GM23338 (cell line): ENCODE results near the gene EDARADD. TPM values are rescaled to one million over a fixed set of nuclear protein-coding genes. Genes with fewer than 3 reads are reported as not detected.
"Not testable (repeated sequence)": the region's sequence is repeated elsewhere in the genome, so short reads cannot be mapped to it uniquely, and the experiment has no call there.

Source experiments
- ATAC-seq: fragments of 200-7000 bp; cut with Tn5 transposase; 3 replicates; pipeline ENCODE4 v1.9.1; 2020
- DNase-seq: peaks from one replicate; pipeline ENCODE4 v3.0.0-alpha.2; 2015; ENCODE audit warnings: low spot score
- H2AFZ ChIP-seq: fragments of 200-600 bp; sonication (generic); 2 replicates; pipeline ENCODE4 v1.8.0; 2016; ENCODE audit warnings: antibody characterized with exemption, mild to moderate bottlenecking, moderate library complexity
- H3F3A ChIP-seq: fragments of 200-600 bp; sonication (generic); replicated peaks from 2 replicates; pipeline ENCODE4 v1.8.0; 2017; ENCODE audit warnings: antibody characterized with exemption, mixed run types, low read depth
- H3K27ac ChIP-seq: fragments of 200-600 bp; sonication (generic); 2 replicates; pipeline ENCODE4 v1.6.1; 2016; ENCODE audit warnings: low read depth
- H3K27me3 ChIP-seq: fragments of 200-600 bp; sonication (generic); 2 replicates; pipeline ENCODE4 v1.8.0; 2016; ENCODE audit warnings: mild to moderate bottlenecking, mixed run types, moderate library complexity; ENCODE audit not compliant: insufficient read depth
- H3K36me3 ChIP-seq: fragments of 200-600 bp; sonication (generic); 2 replicates; pipeline ENCODE4 v1.8.0; 2016; ENCODE audit warnings: mild to moderate bottlenecking; ENCODE audit not compliant: insufficient read depth
- H3K4me1 ChIP-seq: fragments of 200-600 bp; sonication (generic); 2 replicates; pipeline ENCODE4 v1.8.0; 2016; ENCODE audit warnings: mild to moderate bottlenecking, moderate library complexity; ENCODE audit not compliant: insufficient read depth
- H3K4me2 ChIP-seq: fragments of 200-600 bp; sonication (generic); 2 replicates; pipeline ENCODE4 v1.7.1; 2017; ENCODE audit warnings: mixed run types
- H3K4me3 ChIP-seq: fragments of 200-600 bp; sonication (generic); 2 replicates; pipeline ENCODE4 v1.6.1; 2016; ENCODE audit warnings: mixed run types
- H3K79me2 ChIP-seq: fragments of 200-600 bp; sonication (generic); replicated peaks from 2 replicates; pipeline ENCODE4 v1.8.0; 2017; ENCODE audit warnings: mild to moderate bottlenecking; ENCODE audit not compliant: insufficient read depth
- H3K9me2 ChIP-seq: fragments of 200-600 bp; sonication (generic); 2 replicates; pipeline ENCODE4 v1.8.0; 2017; ENCODE audit not compliant: insufficient read depth
- H4K20me1 ChIP-seq: fragments of 200-600 bp; sonication (generic); replicated peaks from 2 replicates; pipeline ENCODE4 v1.8.0; 2017; ENCODE audit warnings: mild to moderate bottlenecking; ENCODE audit not compliant: insufficient read depth
- H3K27ac Mint-ChIP-seq: 2 replicates; pipeline ENCODE4 v1.8.0; 2020; ENCODE audit warnings: inconsistent platforms, mild to moderate bottlenecking, moderate library complexity, mixed read lengths
- H3K27me3 Mint-ChIP-seq: 3 replicates; pipeline ENCODE4 v1.8.0; 2022; ENCODE audit warnings: low read depth, mild to moderate bottlenecking, moderate library complexity, mixed read lengths, inconsistent platforms; ENCODE audit not compliant: insufficient read depth, poor library complexity
- H3K36me3 Mint-ChIP-seq: 3 replicates; pipeline ENCODE4 v1.8.0; 2021; ENCODE audit warnings: low read depth, mild to moderate bottlenecking, inconsistent platforms, moderate library complexity, mixed read lengths
- H3K4me1 Mint-ChIP-seq: 3 replicates; pipeline ENCODE4 v1.8.0; 2020; ENCODE audit warnings: mild to moderate bottlenecking, inconsistent platforms, mixed read lengths
- H3K4me3 Mint-ChIP-seq: 3 replicates; pipeline ENCODE4 v1.8.0; 2021; ENCODE audit warnings: moderate library complexity, mild to moderate bottlenecking, inconsistent platforms, mixed read lengths
- H3K9me3 Mint-ChIP-seq: 3 replicates; pipeline ENCODE4 v1.8.0; 2020; ENCODE audit warnings: moderate library complexity, mild to moderate bottlenecking, inconsistent platforms, mixed read lengths
- CREB1 ChIP-seq: fragments of 250-450 bp; sonication (Bioruptor Pico); IDR thresholded peaks from 2 replicates; pipeline ENCODE4 v1.5.0; 2020; ENCODE audit warnings: low read depth, mild to moderate bottlenecking, moderate library complexity
- STAT1 ChIP-seq: IDR thresholded peaks from one replicate; pipeline ENCODE4 v1.6.1; 2016; ENCODE audit warnings: antibody characterized with exemption; ENCODE audit not compliant: unreplicated experiment
- ZNF114 ChIP-seq: fragments of 250-450 bp; sonication (Bioruptor Pico); IDR thresholded peaks from 2 replicates; pipeline ENCODE4 v1.5.0; 2020; ENCODE audit warnings: mild to moderate bottlenecking, moderate library complexity
- polyA plus RNA-seq: library from polyadenylated mRNA; unstranded; fragments of >200 nt; fragmentation: Nextera tagmentation; extraction: Ambion mirVana; gene quantifications from 2 replicates; pipeline ENCODE4 v1.2.1, GENCODE V29; 2016
- total RNA-seq: library from RNA; depleted of rRNA; stranded (reverse); fragments of >200 nt; shearing (Covaris generic); gene quantifications from 2 replicates; pipeline ENCODE4 v1.2.3, GENCODE V29; 2014
- TF ChIP-seq, protein P1 (sequence below), 2 experiments: fragments of 200-600 bp in 1 of 2; sonication (generic) in 1 of 2; conservative IDR thresholded peaks; 2 replicates each; pipeline versions ENCODE4 v1.5.1 to v1.6.1; 2016 to 2017; ENCODE audit warnings: antibody characterized with exemption in 2 of 2, low read depth in 2 of 2, mild to moderate bottlenecking in 2 of 2, moderate library complexity in 1 of 2
- TF ChIP-seq, protein P2 (sequence below): IDR thresholded peaks from 2 replicates; pipeline ENCODE4 v1.6.1; 2016; ENCODE audit warnings: antibody characterized with exemption
- TF ChIP-seq, protein P3 (sequence below): IDR thresholded peaks from one replicate; pipeline ENCODE4 v1.6.1; 2018; ENCODE audit warnings: antibody characterized with exemption; ENCODE audit not compliant: unreplicated experiment

Gene EDARADD
- total and polyA plus RNA-seq, 2 experiments from 2014 or later, result 3.7 to 4.4 TPM

DNA sequence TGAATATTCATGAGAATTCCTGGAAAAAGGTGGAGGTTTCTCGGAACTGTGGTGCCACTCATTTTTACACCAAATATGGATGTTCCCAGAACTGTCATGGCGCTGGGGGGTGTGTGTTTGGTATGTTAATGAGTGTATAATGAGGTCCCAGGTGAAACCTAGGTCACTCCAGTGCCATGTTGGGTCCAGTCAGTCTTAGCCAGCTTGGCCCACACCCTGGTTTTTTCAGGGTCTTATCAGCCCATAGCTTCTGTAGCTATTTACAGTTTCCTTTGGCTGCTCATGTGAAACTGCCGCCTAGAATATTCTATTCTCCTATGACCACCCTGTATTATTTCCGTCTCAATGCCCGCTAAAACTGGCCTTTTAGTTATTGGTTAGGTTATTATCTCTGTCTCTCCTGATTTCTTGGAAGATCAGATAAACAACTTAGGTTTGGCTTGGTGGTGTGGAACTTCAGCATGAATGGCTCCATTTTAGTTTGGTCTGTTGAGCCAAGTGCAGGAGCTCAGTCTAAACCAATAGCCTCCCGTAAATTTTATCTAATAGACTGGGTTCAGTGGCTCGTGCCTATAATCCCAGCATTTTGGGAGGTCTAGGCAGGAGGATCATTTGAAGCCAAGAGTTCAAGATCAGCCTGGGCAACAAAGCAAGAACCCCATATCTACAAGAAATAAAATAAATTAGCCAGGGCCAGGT is 42.1 kb upstream of the EDARADD start (continued):
- TF ChIP-seq, protein P1, sequence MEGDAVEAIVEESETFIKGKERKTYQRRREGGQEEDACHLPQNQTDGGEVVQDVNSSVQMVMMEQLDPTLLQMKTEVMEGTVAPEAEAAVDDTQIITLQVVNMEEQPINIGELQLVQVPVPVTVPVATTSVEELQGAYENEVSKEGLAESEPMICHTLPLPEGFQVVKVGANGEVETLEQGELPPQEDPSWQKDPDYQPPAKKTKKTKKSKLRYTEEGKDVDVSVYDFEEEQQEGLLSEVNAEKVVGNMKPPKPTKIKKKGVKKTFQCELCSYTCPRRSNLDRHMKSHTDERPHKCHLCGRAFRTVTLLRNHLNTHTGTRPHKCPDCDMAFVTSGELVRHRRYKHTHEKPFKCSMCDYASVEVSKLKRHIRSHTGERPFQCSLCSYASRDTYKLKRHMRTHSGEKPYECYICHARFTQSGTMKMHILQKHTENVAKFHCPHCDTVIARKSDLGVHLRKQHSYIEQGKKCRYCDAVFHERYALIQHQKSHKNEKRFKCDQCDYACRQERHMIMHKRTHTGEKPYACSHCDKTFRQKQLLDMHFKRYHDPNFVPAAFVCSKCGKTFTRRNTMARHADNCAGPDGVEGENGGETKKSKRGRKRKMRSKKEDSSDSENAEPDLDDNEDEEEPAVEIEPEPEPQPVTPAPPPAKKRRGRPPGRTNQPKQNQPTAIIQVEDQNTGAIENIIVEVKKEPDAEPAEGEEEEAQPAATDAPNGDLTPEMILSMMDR (conservative IDR thresholded peaks at IDR 0.05; ENCODE audit: low read depth in 2 of 2), result no peak
- TF ChIP-seq, protein P2, sequence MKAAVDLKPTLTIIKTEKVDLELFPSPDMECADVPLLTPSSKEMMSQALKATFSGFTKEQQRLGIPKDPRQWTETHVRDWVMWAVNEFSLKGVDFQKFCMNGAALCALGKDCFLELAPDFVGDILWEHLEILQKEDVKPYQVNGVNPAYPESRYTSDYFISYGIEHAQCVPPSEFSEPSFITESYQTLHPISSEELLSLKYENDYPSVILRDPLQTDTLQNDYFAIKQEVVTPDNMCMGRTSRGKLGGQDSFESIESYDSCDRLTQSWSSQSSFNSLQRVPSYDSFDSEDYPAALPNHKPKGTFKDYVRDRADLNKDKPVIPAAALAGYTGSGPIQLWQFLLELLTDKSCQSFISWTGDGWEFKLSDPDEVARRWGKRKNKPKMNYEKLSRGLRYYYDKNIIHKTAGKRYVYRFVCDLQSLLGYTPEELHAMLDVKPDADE, result no peak
- TF ChIP-seq, protein P3, sequence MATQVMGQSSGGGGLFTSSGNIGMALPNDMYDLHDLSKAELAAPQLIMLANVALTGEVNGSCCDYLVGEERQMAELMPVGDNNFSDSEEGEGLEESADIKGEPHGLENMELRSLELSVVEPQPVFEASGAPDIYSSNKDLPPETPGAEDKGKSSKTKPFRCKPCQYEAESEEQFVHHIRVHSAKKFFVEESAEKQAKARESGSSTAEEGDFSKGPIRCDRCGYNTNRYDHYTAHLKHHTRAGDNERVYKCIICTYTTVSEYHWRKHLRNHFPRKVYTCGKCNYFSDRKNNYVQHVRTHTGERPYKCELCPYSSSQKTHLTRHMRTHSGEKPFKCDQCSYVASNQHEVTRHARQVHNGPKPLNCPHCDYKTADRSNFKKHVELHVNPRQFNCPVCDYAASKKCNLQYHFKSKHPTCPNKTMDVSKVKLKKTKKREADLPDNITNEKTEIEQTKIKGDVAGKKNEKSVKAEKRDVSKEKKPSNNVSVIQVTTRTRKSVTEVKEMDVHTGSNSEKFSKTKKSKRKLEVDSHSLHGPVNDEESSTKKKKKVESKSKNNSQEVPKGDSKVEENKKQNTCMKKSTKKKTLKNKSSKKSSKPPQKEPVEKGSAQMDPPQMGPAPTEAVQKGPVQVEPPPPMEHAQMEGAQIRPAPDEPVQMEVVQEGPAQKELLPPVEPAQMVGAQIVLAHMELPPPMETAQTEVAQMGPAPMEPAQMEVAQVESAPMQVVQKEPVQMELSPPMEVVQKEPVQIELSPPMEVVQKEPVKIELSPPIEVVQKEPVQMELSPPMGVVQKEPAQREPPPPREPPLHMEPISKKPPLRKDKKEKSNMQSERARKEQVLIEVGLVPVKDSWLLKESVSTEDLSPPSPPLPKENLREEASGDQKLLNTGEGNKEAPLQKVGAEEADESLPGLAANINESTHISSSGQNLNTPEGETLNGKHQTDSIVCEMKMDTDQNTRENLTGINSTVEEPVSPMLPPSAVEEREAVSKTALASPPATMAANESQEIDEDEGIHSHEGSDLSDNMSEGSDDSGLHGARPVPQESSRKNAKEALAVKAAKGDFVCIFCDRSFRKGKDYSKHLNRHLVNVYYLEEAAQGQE, result no peak
- TF ChIP-seq STAT1 (no peak), CREB1 (no peak), ZNF114 (CRISPR knock-in tag) (no peak)

DNA sequence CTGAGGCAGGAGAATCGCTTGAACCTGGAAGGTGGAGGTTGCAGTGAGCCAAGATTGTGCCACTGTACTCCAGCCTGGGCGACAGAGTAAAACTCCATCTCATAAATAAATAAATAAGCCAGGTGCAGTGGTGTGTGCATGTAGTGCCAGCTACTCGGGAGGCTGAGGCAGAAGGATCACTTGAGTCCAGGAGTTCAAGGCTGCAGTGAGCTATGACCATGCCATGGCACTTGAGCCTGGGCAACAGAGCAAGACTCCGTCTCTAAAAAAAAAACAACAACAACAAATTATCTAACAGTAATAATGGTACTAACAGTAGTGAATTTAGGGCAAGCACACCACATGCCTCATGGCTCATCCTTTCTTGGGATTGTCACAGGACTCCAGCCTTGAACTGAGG is 41.3 kb upstream of the EDARADD start:
- H3K9me2 ChIP-seq, H3K4me3 Mint-ChIP-seq, H3K4me1 ChIP-seq, H3K36me3 Mint-ChIP-seq, H3K27ac Mint-ChIP-seq, H4K20me1 ChIP-seq, H3K27me3 Mint-ChIP-seq, H3K4me2 ChIP-seq, H2AFZ ChIP-seq, ATAC-seq, H3K36me3 ChIP-seq, H3K27me3 ChIP-seq, H3K9me3 Mint-ChIP-seq, H3K79me2 ChIP-seq, H3K4me3 ChIP-seq, H3K4me1 Mint-ChIP-seq, DNase-seq, H3K27ac ChIP-seq, H3F3A ChIP-seq: not testable (repeated sequence)

DNA sequence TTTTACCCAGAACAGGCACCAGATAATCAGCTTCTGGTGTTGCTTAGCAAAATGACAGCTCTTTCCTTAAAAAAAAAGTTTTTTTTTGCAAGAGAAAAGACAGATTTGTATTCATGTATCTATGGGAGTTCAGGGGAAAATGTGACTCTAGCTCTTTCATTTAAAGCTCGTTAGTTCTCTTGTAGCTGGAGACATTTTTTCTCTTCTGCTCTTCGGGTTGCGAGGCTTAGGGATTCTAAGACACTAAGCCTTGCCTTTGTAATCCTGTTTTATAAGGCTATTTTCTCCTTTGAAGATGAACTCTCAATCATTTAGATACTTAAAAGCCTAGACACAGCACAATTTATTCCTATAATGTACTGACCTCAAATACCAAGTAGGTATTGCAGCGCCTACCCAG is 40.3 kb upstream of the EDARADD start:
- Mint-ChIP-seq H3K4me3 (no peak overlapping the region), H3K27me3 (no peaks in the 10 kb centered on the region), H3K9me3 (peaks cover 13% of the 10 kb centered on the region; the same call in 2 of the 3 replicates), H3K27ac (no peak overlapping the region), H3K36me3 (peaks cover 8% of the 10 kb centered on the region; the same call in 2 of the 3 replicates), H3K4me1 (no peaks in the 10 kb centered on the region)
- Histone ChIP-seq H3K4me1 (no peaks in the 10 kb centered on the region), H3K9me2 (no peaks in the 10 kb centered on the region), H3K27me3 (no peaks in the 10 kb centered on the region), H3K36me3 (no peaks in the 10 kb centered on the region), H3F3A (no peaks in the 10 kb centered on the region), H3K4me2 (no peak overlapping the region), H3K4me3 (no peak overlapping the region), H3K27ac (no peak overlapping the region), H3K79me2 (no peaks in the 10 kb centered on the region), H2AFZ (no peak overlapping the region), H4K20me1 (no peaks in the 10 kb centered on the region)
- DNase-seq (no peak), ATAC-seq (no peak)
- TF ChIP-seq, protein P2, result no peak
